GM18858 (cell line): ENCODE data around the gene FOXA3.
"Not testable (repeated sequence)": the region's sequence is repeated elsewhere in the genome, so short reads cannot be mapped to it uniquely, and the experiment has no call there.

Source experiments
- ATAC-seq: cut with Tn5 transposase; IDR thresholded peaks from one replicate; pipeline ENCODE4 v1.9.1; 2021; ENCODE audit not compliant: unreplicated experiment

Gene FOXA3

GRCh38 chr19:45887200-45887710, 23.1 kb downstream of the FOXA3 start:
- ATAC-seq: no peak

- no peak for ATAC-seq
Measured at GRCh38 chr19:45889210-45889885, 25.2 kb downstream of the FOXA3 start.

GRCh38 chr19:45890877-45891276, 26.8 kb downstream of the FOXA3 start:
- ATAC-seq: no peak

GRCh38 chr19:45895519-45895972, 31.4 kb downstream of the FOXA3 start:
- no peak for ATAC-seq

- not testable (repeated sequence) for ATAC-seq
Measured at GRCh38 chr19:45895983-45896599, 32.0 kb downstream of the FOXA3 start.

GRCh38 chr19:45897261-45897812, 33.2 kb downstream of the FOXA3 start:
- no peak for ATAC-seq

GRCh38 chr19:45899253-45899652, 35.1 kb downstream of the FOXA3 start:
- ATAC-seq: no peak

GRCh38 chr19:45899919-45900589, 35.9 kb downstream of the FOXA3 start:
- ATAC-seq: no peak

- no peak for ATAC-seq
Measured at GRCh38 chr19:45900738-45901431, 36.8 kb downstream of the FOXA3 start.

GRCh38 chr19:45901432-45901911, 37.3 kb downstream of the FOXA3 start:
- ATAC-seq: no peak

- ATAC-seq: no peak
Measured at GRCh38 chr19:45901912-45902650, 38.0 kb downstream of the FOXA3 start, which contains the start of gene MYPOP. MYPOP (minus strand) TSS chr19:45902613; CDS start chr19:45901773, 840 bp downstream.

- peak; percentile 72 for ATAC-seq
Measured at GRCh38 chr19:45902651-45903625, 38.8 kb downstream of the FOXA3 start.

GRCh38 chr19:45905011-45905410, 40.9 kb downstream of the FOXA3 start:
- ATAC-seq: no peak

GRCh38 chr19:45906221-45906620, 42.1 kb downstream of the FOXA3 start:
- no peak for ATAC-seq

GRCh38 chr19:45908956-45909355, 44.8 kb downstream of the FOXA3 start:
- ATAC-seq: no peak

GRCh38 chr19:45911291-45911690, 47.2 kb downstream of the FOXA3 start:
- ATAC-seq: no peak

- no peak for ATAC-seq
Measured at GRCh38 chr19:45913874-45914830, 50.0 kb downstream of the FOXA3 start, which contains the start of gene NANOS2. NANOS2 (minus strand) TSS chr19:45914778; CDS start chr19:45914693, 85 bp downstream.
